Measurements from ENCODE around the gene SIAH1. TPM values are rescaled to one million over a fixed set of nuclear protein-coding genes. Genes with fewer than 3 reads are reported as not detected.
"Not testable (repeated sequence)": the region's sequence is repeated elsewhere in the genome, so short reads cannot be mapped to it uniquely, and the experiment has no call there.

The SIAH1 gene
- total RNA-seq, 1 experiment from 2014 or later = 7.7 TPM

- no peaks in the 10 kb centered on the region for H3K9me3 ChIP-seq
- no peak for DNase-seq
- no peaks in the 10 kb centered on the region for H3K27me3 ChIP-seq
- H3K4me3 ChIP-seq = no peak overlapping the region
- H3K36me3 ChIP-seq = peaks cover 14% of the 10 kb centered on the region
Measured at GRCh38 chr16:48354877-48355855, 30.0 kb downstream of the SIAH1 start.

DNA sequence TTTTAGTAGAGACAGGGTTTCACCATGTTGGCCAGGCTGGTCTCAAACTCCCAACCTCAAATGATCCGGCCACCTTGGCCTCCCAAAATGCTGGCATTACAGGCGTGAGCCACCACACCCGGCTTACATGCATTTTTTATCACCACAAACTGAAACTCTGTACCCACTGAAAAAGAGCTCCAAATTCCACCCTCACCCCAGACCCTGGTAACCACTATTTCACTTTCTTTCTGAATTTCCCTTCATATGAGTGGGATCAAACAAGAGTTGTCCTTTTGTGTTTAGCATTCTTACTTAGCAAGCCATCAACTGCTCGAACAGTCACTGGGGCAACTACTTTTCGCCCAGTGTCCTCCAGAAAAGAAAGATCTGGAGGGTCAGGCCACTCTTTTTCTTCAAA, 30.8 kb downstream of the SIAH1 start:
- not testable (repeated sequence) for H3K9me3 ChIP-seq, H3K4me3 ChIP-seq, DNase-seq, H3K27me3 ChIP-seq
- peaks cover 14% of the 10 kb centered on the region for H3K36me3 ChIP-seq

- Histone ChIP-seq H3K27me3 (no peaks in the 10 kb centered on the region), H3K4me3 (no peak overlapping the region), H3K9me3 (no peaks in the 10 kb centered on the region), H3K36me3 (peaks cover 14% of the 10 kb centered on the region)
- DNase-seq = peak; percentile 32
Measured at GRCh38 chr16:48353565-48354163, 31.5 kb downstream of the SIAH1 start.

- no peak for DNase-seq
- Histone ChIP-seq H3K27me3 (no peaks in the 10 kb centered on the region), H3K36me3 (peaks cover 14% of the 10 kb centered on the region)
Measured at GRCh38 chr16:48352648-48353390, 32.4 kb downstream of the SIAH1 start.

GRCh38 chr16:48350736-48351135, 34.5 kb downstream of the SIAH1 start:
- no peaks in the 10 kb centered on the region for H3K9me3 ChIP-seq
- no peaks in the 10 kb centered on the region for H3K27me3 ChIP-seq
- no peak overlapping the region for H3K4me3 ChIP-seq
- H3K36me3 ChIP-seq = peaks cover 9% of the 10 kb centered on the region; the same call in 1 of the 2 replicates
- no peak for DNase-seq

More at GRCh38 chr16:48352648-48353390, 32.4 kb downstream of the SIAH1 start:
- Histone ChIP-seq H3K4me3 (no peak overlapping the region), H3K9me3 (no peaks in the 10 kb centered on the region)

GRCh38 chr16:48347980-48348379, 37.2 kb downstream of the SIAH1 start:
- H3K27me3 ChIP-seq = no peaks in the 10 kb centered on the region
- H3K4me3 ChIP-seq = no peak overlapping the region
- no peaks in the 10 kb centered on the region for H3K9me3 ChIP-seq
- DNase-seq = no peak
- peaks cover 9% of the 10 kb centered on the region; the same call in 1 of the 2 replicates for H3K36me3 ChIP-seq

DNA sequence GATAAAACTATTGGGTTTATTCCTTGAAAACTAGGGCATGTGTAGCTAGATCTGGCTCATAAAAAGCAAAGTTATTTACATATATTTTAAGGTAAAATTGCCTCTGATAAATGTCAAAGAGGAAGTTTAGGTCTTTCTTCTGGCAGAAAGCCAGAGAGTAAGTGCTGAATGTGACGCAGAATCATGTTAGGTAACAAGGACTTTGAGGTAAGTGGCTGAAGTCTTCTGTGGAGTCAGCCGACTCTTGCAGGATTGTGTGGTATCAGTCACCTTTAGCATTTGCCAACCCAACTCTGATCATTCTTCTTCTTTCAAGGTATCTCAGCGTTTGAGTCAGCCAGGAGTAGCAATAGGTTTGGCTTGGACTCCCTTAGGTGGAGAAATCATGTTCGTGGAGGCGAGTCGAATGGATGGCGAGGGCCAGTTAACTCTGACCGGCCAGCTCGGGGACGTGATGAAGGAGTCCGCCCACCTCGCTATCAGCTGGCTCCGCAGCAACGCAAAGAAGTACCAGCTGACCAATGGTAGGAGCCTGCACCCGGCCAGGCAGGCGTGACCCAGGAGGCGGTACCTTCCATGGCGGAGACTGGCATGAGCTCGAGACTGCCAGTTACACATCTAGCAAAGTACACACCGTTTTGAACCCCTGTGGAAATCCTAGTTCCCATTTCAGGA, 37.9 kb downstream of the SIAH1 start:
- Histone ChIP-seq H3K36me3 (peaks cover 7% of the 10 kb centered on the region; the same call in 1 of the 2 replicates), H3K4me3 (no peak overlapping the region), H3K27me3 (no peaks in the 10 kb centered on the region), H3K9me3 (no peaks in the 10 kb centered on the region)
- DNase-seq = no peak

GRCh38 chr16:48342591-48342990, 42.6 kb downstream of the SIAH1 start:
- Histone ChIP-seq H3K36me3 (peaks cover 8% of the 10 kb centered on the region), H3K27me3 (no peaks in the 10 kb centered on the region), H3K4me3 (no peak overlapping the region), H3K9me3 (no peaks in the 10 kb centered on the region)
- no peak for DNase-seq

DNA sequence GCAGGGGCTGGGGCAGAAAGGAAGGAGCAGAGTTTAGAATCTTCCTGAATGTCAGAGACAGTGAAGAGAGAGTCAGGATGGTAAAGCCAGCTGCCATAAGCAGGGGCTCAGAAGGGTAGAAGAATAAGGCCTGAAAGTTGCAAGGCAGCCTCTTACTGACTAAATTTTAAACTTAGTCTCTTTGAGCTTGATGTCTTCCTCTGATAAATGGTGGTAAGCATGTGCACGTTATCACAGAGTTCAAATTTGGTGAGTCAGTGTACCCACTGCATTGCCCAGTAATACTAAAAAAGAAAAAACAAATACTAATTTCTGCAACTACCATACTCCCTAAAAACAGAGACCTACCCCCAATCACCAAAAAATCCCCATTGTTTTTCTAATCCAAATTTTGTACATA, 45.2 kb downstream of the SIAH1 start:
- no peaks in the 10 kb centered on the region for H3K27me3 ChIP-seq
- no peaks in the 10 kb centered on the region for H3K9me3 ChIP-seq
- H3K36me3 ChIP-seq = peaks cover 11% of the 10 kb centered on the region
- H3K4me3 ChIP-seq = no peak overlapping the region
- DNase-seq = no peak

- Histone ChIP-seq H3K9me3 (no peaks in the 10 kb centered on the region), H3K36me3 (peaks cover 12% of the 10 kb centered on the region), H3K27me3 (no peaks in the 10 kb centered on the region), H3K4me3 (no peak overlapping the region)
- DNase-seq = no peak
Measured at GRCh38 chr16:48335961-48336360, 49.3 kb downstream of the SIAH1 start.

GRCh38 chr16:48334325-48334724, 50.9 kb downstream of the SIAH1 start:
- Histone ChIP-seq H3K36me3 (peaks cover 7% of the 10 kb centered on the region), H3K9me3 (no peaks in the 10 kb centered on the region), H3K27me3 (no peaks in the 10 kb centered on the region), H3K4me3 (no peak overlapping the region)
- DNase-seq = no peak

- no peaks in the 10 kb centered on the region for H3K9me3 ChIP-seq
- H3K4me3 ChIP-seq = no peak overlapping the region
- no peaks in the 10 kb centered on the region for H3K27me3 ChIP-seq
- peaks cover 7% of the 10 kb centered on the region for H3K36me3 ChIP-seq
- DNase-seq = no peak
Measured at GRCh38 chr16:48332978-48333377, 52.2 kb downstream of the SIAH1 start.

DNA sequence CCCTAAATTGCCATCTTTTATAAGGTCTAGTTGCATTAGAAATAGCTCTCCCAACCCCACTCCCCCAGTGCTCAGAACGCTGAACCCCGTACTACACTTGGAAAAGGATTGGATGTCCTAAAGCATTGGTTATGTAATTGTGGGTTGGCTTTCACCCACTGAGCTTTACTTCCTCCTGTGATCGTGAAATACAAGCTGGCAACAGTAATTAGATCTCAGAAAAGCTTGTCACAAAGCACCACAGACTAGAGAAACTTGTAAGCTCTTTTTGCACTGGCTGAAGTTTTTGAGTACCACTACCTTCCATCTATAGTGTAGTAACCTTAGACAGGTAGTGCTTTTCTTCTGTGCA, 54.4 kb downstream of the SIAH1 start:
- Histone ChIP-seq H3K4me3 (no peak overlapping the region), H3K27me3 (no peaks in the 10 kb centered on the region), H3K36me3 (peaks cover 7% of the 10 kb centered on the region), H3K9me3 (no peaks in the 10 kb centered on the region)
- DNase-seq = no peak

GRCh38 chr16:48330189-48330840, 54.9 kb downstream of the SIAH1 start:
- H3K36me3 ChIP-seq = peaks cover 7% of the 10 kb centered on the region
- no peaks in the 10 kb centered on the region for H3K27me3 ChIP-seq
- H3K4me3 ChIP-seq = no peak overlapping the region
- H3K9me3 ChIP-seq = no peaks in the 10 kb centered on the region
- DNase-seq = peak; percentile 7

DNA sequence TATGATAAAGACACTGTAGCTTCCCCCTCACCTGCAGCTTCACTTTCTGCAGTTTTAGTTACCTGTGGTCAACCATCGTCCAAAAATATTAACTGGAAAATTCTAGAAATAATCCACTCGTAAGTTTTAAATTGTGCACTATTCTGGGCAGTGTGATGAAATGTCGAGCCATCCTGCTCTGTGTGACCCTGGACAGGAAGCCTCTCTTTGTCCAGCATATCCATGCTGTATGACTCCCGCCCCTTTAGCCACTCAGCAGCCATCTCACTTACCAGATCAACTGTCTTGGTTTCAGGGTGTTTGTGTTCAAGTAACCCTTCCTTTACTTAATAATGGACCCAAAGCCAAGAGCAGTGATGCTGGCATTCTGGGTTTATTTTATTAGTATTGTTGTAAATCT, 56.1 kb downstream of the SIAH1 start:
- no peaks in the 10 kb centered on the region for H3K9me3 ChIP-seq
- no peaks in the 10 kb centered on the region for H3K27me3 ChIP-seq
- H3K36me3 ChIP-seq = no peaks in the 10 kb centered on the region; the same call in none of the 2 replicates
- H3K4me3 ChIP-seq = no peak overlapping the region
- no peak for DNase-seq

GRCh38 chr16:48326915-48327314, 58.3 kb downstream of the SIAH1 start:
- no peak for DNase-seq
- no peaks in the 10 kb centered on the region for H3K27me3 ChIP-seq
- H3K9me3 ChIP-seq = no peaks in the 10 kb centered on the region
- no peaks in the 10 kb centered on the region for H3K36me3 ChIP-seq
- H3K4me3 ChIP-seq = no peak overlapping the region
